Liver (tissue), 3 donors: ENCODE data around the gene GPR107.
"Not testable (repeated sequence)": the region's sequence is repeated elsewhere in the genome, so short reads cannot be mapped to it uniquely, and the experiment has no call there.

ENCODE experiments used
- CTCF ChIP-seq: fragments of 150-350 bp; IDR thresholded peaks from 2 replicates; pipeline ENCODE4 v1.5.1; 2017; ENCODE audit warnings: improper control_type of control experiment, low read depth, low read length; ENCODE audit not compliant: missing input control
- FOXA2 ChIP-seq: IDR thresholded peaks from 2 replicates; pipeline ENCODE4 v1.6.1; 2016; ENCODE audit warnings: antibody characterized with exemption
- MAX ChIP-seq: IDR thresholded peaks from 2 replicates; pipeline ENCODE4 v1.6.1; 2016; ENCODE audit warnings: antibody characterized with exemption
- RAD21 ChIP-seq, 2 donors: IDR thresholded peaks; 2 replicates each; pipeline ENCODE4 v1.6.1; 2016; ENCODE audit warnings: antibody characterized with exemption in 2 of 2, mild to moderate bottlenecking in 2 of 2
- SP1 ChIP-seq: IDR thresholded peaks from 2 replicates; pipeline ENCODE4 v1.6.1; 2018; ENCODE audit warnings: antibody characterized with exemption, mild to moderate bottlenecking
- YY1 ChIP-seq: IDR thresholded peaks from 2 replicates; pipeline ENCODE4 v1.6.1; 2016; ENCODE audit warnings: antibody characterized with exemption, mild to moderate bottlenecking
- donor health status: healthy.
- donor health status: healthy.

GRCh38 chr9:130006952-130007351 lies 46.8 kb upstream of the GPR107 start:
- TF ChIP-seq CTCF; RAD21 (IDR thresholded peaks at IDR 0.05); FOXA2; MAX; SP1; YY1: not testable (repeated sequence)
